IPS-18c (cell line): ENCODE results near the gene BMPR1B.

ENCODE experiments used
- H3K4me3 ChIP-seq: 2 replicates; pipeline ENCODE4 v1.7.0; 2013; ENCODE audit warnings: low read depth, mild to moderate bottlenecking, low read length, moderate library complexity; ENCODE audit not compliant: insufficient read depth
- H3K9me3 ChIP-seq: one replicate; pipeline ENCODE4 v1.6.1; 2013; ENCODE audit warnings: mild to moderate bottlenecking, low read length, moderate library complexity; ENCODE audit not compliant: control insufficient read depth, insufficient read depth

BMPR1B gene

DNA sequence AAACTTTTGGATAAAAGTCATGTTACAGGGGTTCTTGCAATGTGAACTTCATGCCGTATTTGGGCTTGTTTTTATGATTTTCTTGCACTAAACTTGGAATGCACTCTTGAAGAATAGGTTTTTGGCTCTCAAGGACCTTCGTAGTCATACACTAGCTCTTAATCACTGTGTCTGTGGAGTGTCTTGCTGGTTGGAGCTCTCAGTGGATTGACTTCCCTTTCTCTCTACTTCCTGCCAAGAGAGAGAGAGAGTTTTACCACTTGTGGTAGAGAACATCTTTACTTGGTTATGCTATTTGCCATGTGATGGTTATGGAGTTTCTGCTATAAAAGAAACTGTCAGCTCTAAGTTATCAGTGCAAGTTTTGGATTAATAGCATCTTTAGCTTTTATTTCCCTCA is 112.4 kb downstream of the BMPR1B start:
- Histone ChIP-seq H3K4me3 (no peak overlapping the region), H3K9me3 (no peaks in the 10 kb centered on the region)

GRCh38 chr4:94871644-94872305 is 114.0 kb downstream of the BMPR1B start:
- Histone ChIP-seq H3K4me3 (no peak overlapping the region), H3K9me3 (no peaks in the 10 kb centered on the region)

DNA sequence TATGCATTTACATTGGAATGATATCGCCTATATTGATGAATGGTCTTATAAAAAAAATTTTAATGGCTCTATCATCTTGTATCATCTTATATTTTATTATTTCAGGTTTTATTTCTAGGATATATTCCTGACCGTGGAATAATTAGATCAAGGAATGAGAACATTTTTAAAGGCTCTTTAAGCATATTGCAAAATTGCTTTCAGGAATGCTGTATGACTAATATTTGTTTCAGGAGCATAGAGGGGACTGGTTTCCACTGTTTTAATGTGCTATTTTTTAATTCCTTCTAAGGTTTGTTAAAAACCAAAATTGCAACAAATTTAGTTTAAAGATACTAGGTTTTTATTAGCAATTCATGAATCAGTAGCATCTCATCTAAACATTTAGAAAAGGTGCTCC is 120.2 kb downstream of the BMPR1B start:
- Histone ChIP-seq H3K9me3 (no peaks in the 10 kb centered on the region), H3K4me3 (no peak overlapping the region)

- H3K4me3 ChIP-seq: no peak overlapping the region
- no peaks in the 10 kb centered on the region for H3K9me3 ChIP-seq
Measured at GRCh38 chr4:94880956-94881355, 123.2 kb downstream of the BMPR1B start.

DNA sequence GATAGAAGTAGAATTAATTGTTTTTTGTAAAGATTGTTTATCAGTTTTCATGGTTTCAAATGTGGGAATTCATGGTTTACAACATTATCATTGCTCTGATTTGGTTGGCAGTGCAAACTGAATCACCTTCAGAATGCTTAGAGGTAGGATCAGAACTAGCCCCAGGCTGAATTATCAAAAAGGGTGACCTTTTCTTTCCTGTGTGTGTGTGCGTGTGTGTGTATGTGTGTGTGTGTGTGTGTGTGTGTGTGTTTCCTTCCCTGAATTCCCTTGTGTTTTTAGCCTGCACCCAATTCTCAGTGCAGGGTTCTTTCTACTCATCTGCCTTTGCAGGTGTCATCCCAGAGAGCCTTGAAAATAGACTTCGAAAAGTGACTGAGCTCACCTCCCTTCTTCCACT is 125.0 kb downstream of the BMPR1B start:
- H3K9me3 ChIP-seq: no peaks in the 10 kb centered on the region
- H3K4me3 ChIP-seq: no peak overlapping the region

DNA sequence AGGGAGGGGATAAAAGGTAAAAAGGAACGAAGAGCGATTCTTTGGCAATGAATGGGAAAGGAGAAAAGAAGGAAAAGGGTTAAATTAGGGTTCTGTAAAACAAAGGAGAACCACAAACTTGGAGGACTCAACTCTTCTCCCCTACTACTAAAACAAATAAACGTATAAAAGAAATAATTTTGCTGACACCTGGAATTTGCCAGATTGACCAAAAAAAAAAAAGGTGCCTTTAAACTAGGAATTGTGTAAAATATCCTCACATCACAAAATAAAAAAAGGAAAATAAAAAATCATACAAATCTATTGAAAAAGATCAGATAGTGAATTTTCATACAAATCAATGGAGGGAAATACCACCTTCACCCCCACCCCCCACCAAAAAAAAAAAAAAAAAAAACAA is 129.3 kb downstream of the BMPR1B start:
- Histone ChIP-seq H3K9me3 (no peaks in the 10 kb centered on the region), H3K4me3 (no peak overlapping the region)

GRCh38 chr4:94889523-94889922 is 131.8 kb downstream of the BMPR1B start:
- no peaks in the 10 kb centered on the region for H3K9me3 ChIP-seq
- no peak overlapping the region for H3K4me3 ChIP-seq

DNA sequence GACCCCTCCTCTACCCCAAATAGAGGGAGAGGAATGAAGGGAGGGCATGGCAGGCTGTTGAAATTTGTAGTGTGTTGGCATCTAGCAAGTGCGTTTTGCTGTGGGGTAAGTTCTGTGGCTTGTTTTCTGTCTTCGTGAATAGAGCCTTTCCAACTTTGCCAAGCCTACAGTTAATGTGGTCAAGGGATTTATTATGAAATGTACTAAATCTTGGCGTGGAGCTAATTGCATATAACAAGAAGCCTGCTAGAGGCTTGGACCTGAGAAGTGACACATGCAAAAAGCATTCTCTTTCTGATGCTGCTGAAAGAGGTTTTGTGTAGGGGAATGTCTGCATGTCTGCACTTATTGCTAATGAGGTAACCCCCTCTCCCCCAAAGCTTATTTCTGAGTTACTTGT is 132.2 kb downstream of the BMPR1B start:
- H3K9me3 ChIP-seq: no peaks in the 10 kb centered on the region
- no peak overlapping the region for H3K4me3 ChIP-seq

DNA sequence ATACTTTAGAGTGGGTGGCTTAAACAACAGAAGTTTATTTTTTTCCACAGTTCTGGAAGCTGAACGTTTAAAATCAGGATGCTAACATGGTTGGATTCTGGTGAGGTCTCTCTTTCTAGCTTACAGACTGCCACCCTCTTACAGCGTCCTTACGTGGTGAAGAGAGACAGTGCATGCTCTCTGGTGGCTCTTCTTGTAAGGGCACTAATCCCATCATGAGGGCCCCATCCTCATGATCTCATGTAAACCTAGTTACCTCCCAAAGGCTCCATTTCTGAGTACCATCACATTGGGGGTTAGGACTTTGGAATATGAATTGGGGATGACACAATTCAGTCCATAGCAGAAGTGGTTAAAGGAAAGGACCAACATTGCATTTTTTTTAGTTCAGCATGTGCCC is 132.8 kb downstream of the BMPR1B start:
- Histone ChIP-seq H3K9me3 (no peaks in the 10 kb centered on the region), H3K4me3 (no peak overlapping the region)

- Histone ChIP-seq H3K9me3 (no peaks in the 10 kb centered on the region), H3K4me3 (no peak overlapping the region)
Measured at GRCh38 chr4:94892051-94892450, 134.3 kb downstream of the BMPR1B start.

GRCh38 chr4:94895081-94895480 is 137.3 kb downstream of the BMPR1B start:
- no peaks in the 10 kb centered on the region for H3K9me3 ChIP-seq
- H3K4me3 ChIP-seq: no peak overlapping the region

DNA sequence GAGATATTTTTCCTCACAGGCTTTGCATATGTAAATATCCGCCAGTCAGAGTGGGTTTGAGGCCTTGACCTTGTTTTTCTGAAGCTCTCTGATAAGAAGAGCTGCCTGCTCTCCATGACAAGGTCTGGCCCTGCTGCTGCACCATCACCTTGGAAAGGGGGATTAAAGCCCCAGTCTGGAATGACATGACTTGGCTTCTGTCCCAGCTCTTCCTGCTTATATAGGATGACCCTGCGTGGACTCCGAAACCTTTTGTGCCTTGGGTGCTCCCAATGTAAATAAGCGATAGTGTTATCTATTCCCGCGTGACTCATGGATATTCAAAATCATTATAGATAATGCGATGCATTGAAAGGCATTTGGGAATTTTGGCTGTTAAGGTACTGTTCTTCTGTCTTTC is 139.3 kb downstream of the BMPR1B start:
- Histone ChIP-seq H3K9me3 (no peaks in the 10 kb centered on the region), H3K4me3 (no peak overlapping the region)

- Histone ChIP-seq H3K9me3 (no peaks in the 10 kb centered on the region), H3K4me3 (no peak overlapping the region)
Measured at GRCh38 chr4:94905511-94905910, 147.8 kb downstream of the BMPR1B start.

DNA sequence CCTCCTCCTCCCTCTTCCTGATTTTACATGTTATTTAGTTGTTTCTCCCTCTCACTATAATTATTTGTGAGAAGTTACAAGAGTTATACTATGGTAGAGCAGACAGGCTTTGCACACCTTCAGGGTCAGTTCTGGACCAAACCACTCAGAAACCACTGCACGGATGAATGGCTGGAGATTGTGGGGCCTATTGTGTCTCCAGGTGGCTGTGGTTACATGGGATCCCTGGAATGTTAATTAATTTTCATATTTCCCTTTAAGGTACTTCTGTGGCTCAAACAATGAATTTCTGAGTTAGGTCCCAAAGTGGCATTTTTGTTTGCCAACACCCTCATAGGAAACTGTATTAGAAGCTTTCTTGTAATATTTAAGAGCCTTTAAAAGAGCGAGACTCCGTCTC is 151.9 kb downstream of the BMPR1B start:
- no peaks in the 10 kb centered on the region for H3K9me3 ChIP-seq
- H3K4me3 ChIP-seq: no peak overlapping the region

DNA sequence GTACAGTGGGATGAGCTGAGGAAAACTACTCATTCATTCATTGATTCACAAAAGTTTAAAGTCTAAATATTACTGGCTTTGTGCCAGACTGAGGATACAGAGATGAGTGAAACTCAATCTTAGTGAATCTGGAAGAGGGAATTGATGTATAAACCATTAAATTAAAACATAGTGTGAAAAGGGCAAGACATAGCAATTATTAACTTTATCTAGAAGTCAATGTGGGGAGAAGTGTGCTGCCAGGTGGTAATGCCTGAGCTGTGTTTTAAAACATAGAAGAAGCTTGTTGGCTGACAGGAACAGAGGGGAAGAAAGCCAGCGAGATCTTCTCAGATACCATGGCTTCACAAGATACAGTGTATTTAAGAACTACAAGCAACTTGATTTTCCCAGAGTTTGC is 153.4 kb downstream of the BMPR1B start:
- no peak overlapping the region for H3K4me3 ChIP-seq
- peaks cover 2% of the 10 kb centered on the region for H3K9me3 ChIP-seq

GRCh38 chr4:94912606-94913005 is 154.9 kb downstream of the BMPR1B start:
- Histone ChIP-seq H3K4me3 (no peak overlapping the region), H3K9me3 (peaks cover 9% of the 10 kb centered on the region)

DNA sequence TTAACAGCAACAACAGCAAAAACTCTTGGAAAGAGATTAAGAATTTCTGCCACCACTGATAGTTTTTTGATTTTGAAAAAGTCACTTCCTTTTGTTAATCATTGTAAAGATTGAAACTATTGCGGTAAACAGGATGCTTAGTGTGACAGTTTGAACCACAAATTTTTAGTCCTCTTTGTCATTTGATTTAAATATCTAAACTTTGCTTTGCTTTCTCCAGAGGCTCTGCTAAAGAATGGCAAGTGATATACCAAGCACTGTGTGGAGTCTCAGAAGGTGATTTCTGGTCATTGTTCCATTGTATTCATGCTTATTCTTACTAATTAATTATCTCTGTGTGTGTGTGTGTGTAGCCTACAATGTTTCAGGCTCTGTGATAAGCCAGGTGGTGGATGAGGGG is 155.6 kb downstream of the BMPR1B start:
- Histone ChIP-seq H3K9me3 (peaks cover 9% of the 10 kb centered on the region), H3K4me3 (no peak overlapping the region)

DNA sequence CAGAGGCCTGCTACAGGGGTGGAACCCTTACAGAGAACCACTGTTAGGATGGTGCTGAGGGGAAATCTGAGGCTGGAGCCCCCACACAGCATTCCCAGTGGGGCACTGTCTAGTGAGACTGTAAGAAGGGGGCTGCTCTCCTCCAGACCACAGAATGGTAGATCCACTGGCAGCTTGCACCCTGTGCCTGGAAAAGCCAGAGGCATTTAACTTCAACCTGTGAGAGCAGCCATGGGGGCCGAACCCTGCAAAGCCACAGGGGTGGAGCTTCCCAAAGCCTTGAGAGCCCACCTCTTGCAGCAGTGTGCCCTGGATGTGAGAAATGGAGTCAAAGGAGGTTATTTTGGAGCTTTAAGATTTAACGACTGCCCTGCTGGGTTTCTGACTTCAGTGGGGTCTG is 159.4 kb downstream of the BMPR1B start:
- Histone ChIP-seq H3K9me3 (peaks cover 9% of the 10 kb centered on the region), H3K4me3 (no peak overlapping the region)

DNA sequence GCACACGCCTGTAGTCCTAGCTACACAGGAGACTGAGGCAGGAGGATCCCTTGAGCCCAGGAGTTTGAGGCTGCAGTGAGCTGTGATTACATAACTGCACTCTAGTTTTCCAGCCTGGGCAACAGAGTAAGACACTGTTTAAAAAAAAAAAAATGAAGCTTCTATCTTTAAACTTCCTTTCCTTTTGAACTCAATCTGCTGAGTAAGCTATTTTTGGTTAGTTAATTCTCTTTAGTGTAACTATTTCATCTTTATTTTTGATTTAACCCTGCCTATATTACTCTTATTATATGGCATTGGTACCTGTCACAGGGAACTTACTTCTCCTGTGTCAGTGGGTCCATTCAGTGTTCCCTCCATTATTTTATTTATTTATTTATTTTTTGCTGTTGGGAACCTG is 160.8 kb downstream of the BMPR1B start:
- Histone ChIP-seq H3K9me3 (peaks cover 9% of the 10 kb centered on the region), H3K4me3 (no peak overlapping the region)
